Keratinocyte (primary cell): ENCODE data around the gene OR1M1.

Experiments used
- CTCF ChIP-seq, 3 experiments: IDR thresholded peaks in 1 of 3; conservative IDR thresholded peaks in 1 of 3; optimal IDR thresholded peaks in 1 of 3; 2 replicates in 2 of 3; 3 replicates in 1 of 3; pipeline versions ENCODE3 to v1.5.1; 2011; ENCODE audit warnings: low read length in 3 of 3, mild to moderate bottlenecking in 3 of 3, moderate library complexity in 2 of 3, control low read depth in 1 of 3, inconsistent platforms in 1 of 3; ENCODE audit not compliant: insufficient read depth in 2 of 3; ENCODE audit errors: extremely low read depth in 1 of 3
- EZH2 ChIP-seq: IDR thresholded peaks from one replicate; pipeline ENCODE4 v1.6.1; 2012; ENCODE audit warnings: inconsistent platforms, mild to moderate bottlenecking, low read length, moderate library complexity

DNA sequence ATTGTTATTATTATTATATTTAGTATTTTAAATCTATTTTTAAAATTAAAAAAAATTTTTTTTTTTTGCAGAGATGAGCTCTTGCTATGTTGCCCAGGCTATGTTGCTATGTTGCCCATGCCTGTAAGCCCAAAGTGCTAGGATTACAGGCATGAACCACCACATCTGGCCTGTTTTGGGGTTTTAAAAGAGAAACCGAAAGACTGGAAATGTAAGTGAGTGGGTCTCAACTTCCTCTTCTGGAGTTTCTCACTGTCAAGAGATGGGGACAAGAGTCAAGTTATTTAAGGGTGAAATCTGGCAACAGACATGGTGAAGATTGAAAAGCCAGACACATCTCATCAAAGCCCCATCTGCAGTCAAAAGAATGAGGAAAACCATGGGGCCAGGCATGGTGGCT lies 44.1 kb downstream of the OR1M1 start:
- no peak for TF ChIP-seq CTCF (optimal IDR thresholded peaks at IDR 0.05 in 1 of 3, IDR thresholded peaks at IDR 0.05 in 1 of 3, conservative IDR thresholded peaks at IDR 0.05 in 1 of 3; ENCODE audit: extremely low read depth in 1 of 3, insufficient read depth in 2 of 3, low read length in 3 of 3)
- TF ChIP-seq EZH2 = no peak
